GM08714 (cell line): ENCODE data around the gene ZNF524.

Source experiments
- H3K4me3 ChIP-seq: fragments of 200-500 bp; sonication (Bioruptor generic); 2 replicates; pipeline ENCODE4 v1.5.1; 2014; ENCODE audit warnings: mild to moderate bottlenecking, low read length, inconsistent platforms
- ZNF274 ChIP-seq: IDR thresholded peaks from 2 replicates; pipeline ENCODE4 v1.6.1; 2012; ENCODE audit warnings: mild to moderate bottlenecking, low read depth, low read length

The ZNF524 gene

GRCh38 chr19:55617426-55617825, 17.3 kb downstream of the ZNF524 start:
- no peak for TF ChIP-seq ZNF274

DNA sequence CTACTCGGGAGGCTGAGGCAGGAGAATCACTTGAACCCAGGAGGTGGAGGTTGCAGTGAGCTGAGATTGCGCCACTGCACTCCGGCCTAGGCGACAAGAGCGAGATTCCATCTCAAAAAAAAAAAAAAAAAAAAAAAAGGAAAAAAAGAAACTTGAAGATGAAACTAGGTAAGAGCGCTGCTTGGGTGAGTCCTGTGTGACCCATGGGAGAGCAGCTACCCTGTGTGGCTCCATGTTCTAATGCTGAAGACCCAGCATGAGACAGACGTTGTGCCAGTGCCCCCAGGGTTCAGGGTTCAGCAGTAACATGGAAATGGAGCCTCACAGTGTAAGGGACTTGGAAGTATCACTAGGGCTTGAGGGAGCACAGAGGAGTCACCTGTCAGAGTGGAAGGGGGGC, 18.3 kb downstream of the ZNF524 start:
- TF ChIP-seq ZNF274 = no peak
- H3K4me3 ChIP-seq = no peak overlapping the region

More at GRCh38 chr19:55617426-55617825, 17.3 kb downstream of the ZNF524 start:
- H3K4me3 ChIP-seq = no peak overlapping the region

DNA sequence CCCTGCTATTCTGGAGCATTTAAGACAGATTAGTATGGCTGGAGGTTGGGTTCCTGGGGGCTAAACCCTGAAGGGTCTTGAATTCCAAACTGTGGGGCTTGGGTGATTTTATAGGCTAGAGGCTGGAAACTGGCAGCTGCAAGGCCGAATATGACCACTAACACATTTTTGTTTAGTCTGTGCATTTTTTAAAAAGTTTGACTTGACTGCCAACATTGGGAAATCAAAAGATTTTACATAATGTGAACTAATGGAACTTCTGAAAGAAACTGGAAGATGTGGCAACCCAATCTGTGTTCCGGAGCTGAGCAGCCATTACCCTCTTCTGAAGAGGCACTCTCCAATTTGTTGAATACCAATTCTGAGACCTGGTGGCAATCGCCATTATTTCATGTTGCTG, 19.2 kb downstream of the ZNF524 start:
- H3K4me3 ChIP-seq = no peak overlapping the region
- TF ChIP-seq ZNF274 = no peak

DNA sequence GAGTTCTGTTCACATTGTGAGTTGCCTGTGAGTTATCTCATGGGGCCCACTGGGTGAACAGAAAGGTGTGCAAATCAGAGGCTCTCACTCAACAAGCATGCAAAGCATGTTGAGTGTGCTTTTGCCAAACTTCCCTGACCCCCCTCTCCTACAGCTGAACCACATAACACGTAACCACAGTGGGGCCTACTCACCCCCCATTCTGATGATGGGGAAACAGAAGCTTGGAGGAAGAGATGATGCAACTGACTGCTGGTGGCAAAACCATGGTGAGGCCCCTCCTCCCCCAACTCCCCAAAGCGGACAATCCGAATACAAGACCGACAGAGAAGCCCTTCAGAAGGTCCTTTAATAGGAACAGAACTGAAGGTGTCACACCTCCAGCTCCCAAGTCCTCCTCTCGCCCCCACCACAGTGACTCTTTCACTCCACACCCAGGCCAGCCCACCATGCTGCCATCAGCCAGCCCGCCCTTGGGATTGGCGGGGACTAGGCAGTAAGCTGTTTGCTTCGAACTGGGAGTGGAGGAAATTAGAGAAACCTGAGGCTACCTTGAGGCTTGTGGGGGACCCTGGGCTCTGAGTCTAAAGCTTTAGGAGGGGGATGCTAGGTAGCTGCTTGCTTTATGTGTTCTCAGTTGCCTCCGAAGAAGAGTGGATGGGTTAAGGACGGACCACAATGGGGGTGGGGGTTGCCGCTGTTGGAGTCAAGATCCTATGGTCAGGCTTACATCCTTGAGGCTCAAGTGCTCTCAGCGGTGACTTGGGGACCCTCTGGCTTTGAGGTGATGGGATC, 20.5 kb downstream of the ZNF524 start:
- no peak overlapping the region for H3K4me3 ChIP-seq
- TF ChIP-seq ZNF274 = no peak

GRCh38 chr19:55621205-55621672, 21.2 kb downstream of the ZNF524 start:
- TF ChIP-seq ZNF274 = no peak
- H3K4me3 ChIP-seq = no peak overlapping the region

DNA sequence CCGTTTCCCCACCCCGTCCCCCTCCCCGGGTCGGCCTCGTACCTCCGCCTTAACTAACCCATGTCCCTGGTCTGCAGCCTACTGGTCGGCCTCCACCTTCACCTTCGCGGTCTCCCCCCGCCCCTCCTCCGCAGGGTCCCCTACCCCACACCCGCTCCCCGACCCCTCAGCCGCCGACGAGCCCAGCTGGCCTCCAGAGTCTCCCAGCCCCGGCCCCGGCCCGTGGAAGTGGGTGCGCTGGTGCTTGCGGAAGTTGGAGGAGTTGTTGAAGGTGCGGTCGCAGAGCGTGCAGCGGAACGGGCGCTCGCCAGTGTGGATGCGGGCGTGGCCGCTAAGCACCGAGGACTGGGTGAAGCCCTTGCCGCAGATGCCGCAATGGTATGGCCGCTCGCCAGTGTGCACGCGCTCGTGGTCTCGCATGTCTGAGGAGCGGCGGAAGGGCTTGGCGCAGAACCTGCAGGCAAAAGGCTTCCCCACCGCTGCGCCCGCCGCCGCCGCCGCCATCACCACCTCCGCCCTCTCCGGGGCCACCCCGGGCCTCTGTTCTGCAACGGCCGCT, 21.7 kb downstream of the ZNF524 start:
- TF ChIP-seq ZNF274 = no peak
- no peak overlapping the region for H3K4me3 ChIP-seq

GRCh38 chr19:55622242-55622969, 22.3 kb downstream of the ZNF524 start:
- H3K4me3 ChIP-seq = no peak overlapping the region
- no peak for TF ChIP-seq ZNF274

- no peak for TF ChIP-seq ZNF274
- no peak overlapping the region for H3K4me3 ChIP-seq
Observed at GRCh38 chr19:55623130-55623529, 23.0 kb downstream of the ZNF524 start.

DNA sequence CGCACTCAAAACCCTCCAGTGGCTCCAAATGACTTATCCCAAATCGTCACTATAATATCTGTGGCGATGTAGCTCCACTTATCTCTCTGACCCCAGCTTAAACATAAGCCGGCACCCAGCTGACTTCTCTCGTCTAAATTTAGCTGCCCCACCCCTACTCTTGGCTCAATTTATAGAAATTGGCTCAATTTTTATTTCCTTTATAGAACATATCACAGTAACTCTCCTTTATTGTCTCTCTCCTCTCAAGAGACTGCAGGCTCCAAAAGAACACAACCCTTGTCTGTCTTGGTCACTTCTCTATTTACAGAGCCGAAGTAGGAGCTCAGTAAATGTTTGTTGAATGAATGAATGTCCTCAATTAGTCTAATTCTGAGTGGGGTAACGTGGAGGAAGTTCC, 23.5 kb downstream of the ZNF524 start:
- peak overlapping the region; percentile 34; the same call in 1 of the 2 replicates for H3K4me3 ChIP-seq
- TF ChIP-seq ZNF274 = no peak

DNA sequence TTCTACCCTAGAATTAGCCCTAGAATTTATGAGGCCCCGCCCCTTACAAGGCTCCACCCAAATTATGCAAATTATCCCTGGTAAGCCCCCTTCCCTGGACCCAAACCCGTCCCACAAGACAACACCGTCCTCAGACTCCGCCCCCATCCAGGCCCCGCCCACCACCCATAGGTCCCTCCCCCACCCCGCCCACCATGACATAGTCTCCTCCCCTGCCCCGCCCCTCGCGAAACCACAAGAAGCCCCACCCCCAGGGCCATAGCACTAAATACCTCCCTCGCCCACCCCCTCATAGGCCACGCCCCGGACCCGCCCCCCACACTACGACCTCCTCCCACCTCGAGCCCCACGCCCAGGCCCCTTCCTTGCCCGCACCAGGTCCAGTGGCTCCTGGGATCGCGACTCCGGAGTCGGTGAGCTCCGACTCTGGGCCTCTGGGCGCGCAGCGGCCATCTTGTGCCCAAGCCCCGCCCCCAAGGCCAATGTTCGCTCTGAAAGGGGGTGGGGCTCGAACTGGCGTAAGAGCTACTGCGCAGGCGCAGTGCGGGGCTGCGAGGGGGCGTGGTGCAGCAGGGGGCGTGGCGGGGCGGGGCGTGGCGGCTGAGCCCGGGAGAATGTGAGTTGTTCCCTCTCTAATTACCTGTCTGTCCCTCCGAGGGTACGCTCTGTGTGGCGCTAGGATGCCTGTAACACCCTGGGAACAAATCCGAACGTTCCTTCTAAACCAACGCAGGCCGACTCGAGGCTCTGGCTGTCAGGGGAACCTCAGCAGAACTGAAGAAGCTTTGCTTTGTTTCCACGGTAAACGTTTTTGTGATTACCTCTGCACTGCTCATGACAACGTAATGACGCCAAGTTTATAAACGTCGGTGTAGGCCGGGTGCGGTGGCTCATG, 24.3 kb downstream of the ZNF524 start, which contains the start of gene ZNF784:
Gene ZNF784 (minus strand): TSS at position 458 of the 895 bp plus-strand sequence. CDS start 5 bp downstream, at position 453.
- H3K4me3 ChIP-seq = peak within 1 kb of the TSS; percentile 60
- no peak for TF ChIP-seq ZNF274

- peak overlapping the region; percentile 32; the same call in 1 of the 2 replicates for H3K4me3 ChIP-seq
- TF ChIP-seq ZNF274 = no peak
Observed at GRCh38 chr19:55625004-55625326, 24.9 kb downstream of the ZNF524 start.

GRCh38 chr19:55626350-55626749, 26.3 kb downstream of the ZNF524 start:
- H3K4me3 ChIP-seq = no peak overlapping the region
- no peak for TF ChIP-seq ZNF274

DNA sequence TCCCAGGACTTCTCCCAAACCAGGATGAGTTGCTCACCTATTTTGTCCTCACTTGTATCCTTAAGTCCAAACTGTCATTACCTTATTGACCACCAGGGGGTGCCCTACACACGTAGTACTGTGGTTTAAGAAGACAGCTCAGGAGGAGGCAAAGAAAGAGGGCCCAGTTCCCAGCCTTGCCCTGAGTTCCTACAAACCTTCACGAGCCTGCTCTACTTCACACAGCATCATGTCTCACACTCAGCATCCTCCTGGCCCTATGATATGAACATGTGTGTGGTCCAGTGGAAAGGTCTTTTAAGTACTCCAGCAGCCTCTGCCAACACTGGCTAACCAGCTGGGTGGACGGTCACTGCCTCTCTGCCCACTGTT, 32.4 kb downstream of the ZNF524 start:
- no peak for TF ChIP-seq ZNF274
- H3K4me3 ChIP-seq = no peak overlapping the region

DNA sequence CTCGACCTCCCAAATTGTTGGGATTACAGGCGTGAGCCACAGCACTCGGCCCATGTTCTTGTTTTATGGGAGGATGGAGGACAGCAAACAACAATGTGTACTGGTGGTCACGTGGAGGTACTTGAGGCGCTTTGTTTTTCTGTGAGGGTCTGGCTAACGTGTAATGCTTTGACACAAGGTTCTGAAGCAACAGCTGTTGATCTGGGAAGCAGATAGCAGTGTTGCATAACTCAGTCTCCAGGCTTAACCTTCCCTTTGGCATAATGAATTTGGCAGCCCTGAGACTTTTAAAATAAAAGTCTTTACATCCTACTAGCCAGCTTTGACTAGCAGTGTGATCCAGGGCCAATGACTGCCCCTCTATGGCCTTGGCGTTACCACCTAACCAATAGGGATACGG, 33.8 kb downstream of the ZNF524 start:
- peak overlapping the region; percentile 92; the same call in 1 of the 2 replicates for H3K4me3 ChIP-seq
- no peak for TF ChIP-seq ZNF274
